ENCODE data around the gene FOXE1.

The FOXE1 gene

GRCh38 chr9:97847474-97848214, 5.4 kb upstream of the FOXE1 start:
- no peaks in the 10 kb centered on the region for H3K36me3 ChIP-seq (ENCODE audit: control insufficient read depth in 2 of 2, insufficient read depth in 2 of 2, low read length in 2 of 2)
- H3K9me3 ChIP-seq (ENCODE audit: control insufficient read depth in 2 of 2, low read length in 2 of 2): no peaks in the 10 kb centered on the region
- H3K9ac ChIP-seq (ENCODE audit: low read depth in 1 of 2, low read length in 2 of 2): no peak overlapping the region
- H3K27me3 ChIP-seq (ENCODE audit: control insufficient read depth in 2 of 2, insufficient read depth in 2 of 2, low read length in 2 of 2): peaks cover 57 to 58% of the 10 kb centered on the region in 2 donors
- H3K27ac ChIP-seq (ENCODE audit: low read depth in 2 of 2, low read length in 2 of 2): no peak overlapping the region
- H3K4me3 ChIP-seq (ENCODE audit: low read length in 2 of 2): no peak overlapping the region
- H3K4me1 ChIP-seq (ENCODE audit: control insufficient read depth in 2 of 2, insufficient read depth in 2 of 2, low read length in 2 of 2): no peaks in the 10 kb centered on the region

- Histone ChIP-seq H3K27ac (ENCODE audit: low read depth in 2 of 2, low read length in 2 of 2) (no peak overlapping the region), H3K27me3 (ENCODE audit: control insufficient read depth in 2 of 2, insufficient read depth in 2 of 2, low read length in 2 of 2) (peaks cover 56 to 59% of the 10 kb centered on the region in 2 donors), H3K4me1 (ENCODE audit: control insufficient read depth in 2 of 2, insufficient read depth in 2 of 2, low read length in 2 of 2) (peaks cover 0 to under 1% of the 10 kb centered on the region in 2 donors), H3K36me3 (ENCODE audit: control insufficient read depth in 2 of 2, insufficient read depth in 2 of 2, low read length in 2 of 2) (no peaks in the 10 kb centered on the region), H3K4me3 (ENCODE audit: low read length in 2 of 2) (no peak overlapping the region), H3K9ac (ENCODE audit: low read depth in 1 of 2, low read length in 2 of 2) (no peak overlapping the region), H3K9me3 (ENCODE audit: control insufficient read depth in 2 of 2, low read length in 2 of 2) (no peaks in the 10 kb centered on the region)
Observed at GRCh38 chr9:97848215-97848479, 4.9 kb upstream of the FOXE1 start.

- Histone ChIP-seq H3K4me3 (ENCODE audit: low read length in 2 of 2) (peak overlapping the region in 1 of 2 donors; percentile 7), H3K27me3 (ENCODE audit: control insufficient read depth in 2 of 2, insufficient read depth in 2 of 2, low read length in 2 of 2) (peaks cover 59 to 62% of the 10 kb centered on the region in 2 donors)
Observed at GRCh38 chr9:97848480-97849237, 4.4 kb upstream of the FOXE1 start.

GRCh38 chr9:97849980-97850379, 3.0 kb upstream of the FOXE1 start:
- Histone ChIP-seq H3K9ac (ENCODE audit: low read depth in 1 of 2, low read length in 2 of 2) (no peak overlapping the region), H3K9me3 (ENCODE audit: control insufficient read depth in 2 of 2, low read length in 2 of 2) (no peaks in the 10 kb centered on the region), H3K4me1 (ENCODE audit: control insufficient read depth in 2 of 2, insufficient read depth in 2 of 2, low read length in 2 of 2) (peaks cover 0 to 4% of the 10 kb centered on the region in 2 donors), H3K36me3 (ENCODE audit: control insufficient read depth in 2 of 2, insufficient read depth in 2 of 2, low read length in 2 of 2) (no peaks in the 10 kb centered on the region), H3K27me3 (ENCODE audit: control insufficient read depth in 2 of 2, insufficient read depth in 2 of 2, low read length in 2 of 2) (peaks cover 62 to 64% of the 10 kb centered on the region in 2 donors), H3K27ac (ENCODE audit: low read depth in 2 of 2, low read length in 2 of 2) (no peak overlapping the region), H3K4me3 (ENCODE audit: low read length in 2 of 2) (no peak overlapping the region)

More at GRCh38 chr9:97848480-97849237, 4.4 kb upstream of the FOXE1 start:
- H3K4me1 ChIP-seq (ENCODE audit: control insufficient read depth in 2 of 2, insufficient read depth in 2 of 2, low read length in 2 of 2): peaks cover 0 to 4% of the 10 kb centered on the region in 2 donors
- H3K36me3 ChIP-seq (ENCODE audit: control insufficient read depth in 2 of 2, insufficient read depth in 2 of 2, low read length in 2 of 2): no peaks in the 10 kb centered on the region
- no peak overlapping the region for H3K9ac ChIP-seq (ENCODE audit: low read depth in 1 of 2, low read length in 2 of 2)
- no peak overlapping the region for H3K27ac ChIP-seq (ENCODE audit: low read depth in 2 of 2, low read length in 2 of 2)
- H3K9me3 ChIP-seq (ENCODE audit: control insufficient read depth in 2 of 2, low read length in 2 of 2): no peaks in the 10 kb centered on the region

GRCh38 chr9:97850746-97851445, 2.1 kb upstream of the FOXE1 start:
- H3K27me3 ChIP-seq (ENCODE audit: control insufficient read depth in 2 of 2, insufficient read depth in 2 of 2, low read length in 2 of 2): peaks cover 66 to 68% of the 10 kb centered on the region in 2 donors
- H3K4me1 ChIP-seq (ENCODE audit: control insufficient read depth in 2 of 2, insufficient read depth in 2 of 2, low read length in 2 of 2): peaks cover 0 to 4% of the 10 kb centered on the region in 2 donors
- no peak overlapping the region for H3K27ac ChIP-seq (ENCODE audit: low read depth in 2 of 2, low read length in 2 of 2)
- no peak overlapping the region for H3K4me3 ChIP-seq (ENCODE audit: low read length in 2 of 2)
- no peaks in the 10 kb centered on the region for H3K36me3 ChIP-seq (ENCODE audit: control insufficient read depth in 2 of 2, insufficient read depth in 2 of 2, low read length in 2 of 2)
- H3K9ac ChIP-seq (ENCODE audit: low read depth in 1 of 2, low read length in 2 of 2): no peak overlapping the region
- H3K9me3 ChIP-seq (ENCODE audit: control insufficient read depth in 2 of 2, low read length in 2 of 2): no peaks in the 10 kb centered on the region

- no peak overlapping the region for H3K9ac ChIP-seq (ENCODE audit: low read depth in 1 of 2, low read length in 2 of 2)
- H3K4me1 ChIP-seq (ENCODE audit: control insufficient read depth in 2 of 2, insufficient read depth in 2 of 2, low read length in 2 of 2): peaks cover 0 to 4% of the 10 kb centered on the region in 2 donors
- H3K36me3 ChIP-seq (ENCODE audit: control insufficient read depth in 2 of 2, insufficient read depth in 2 of 2, low read length in 2 of 2): no peaks in the 10 kb centered on the region
- no peaks in the 10 kb centered on the region for H3K9me3 ChIP-seq (ENCODE audit: control insufficient read depth in 2 of 2, low read length in 2 of 2)
- no peak overlapping the region for H3K27ac ChIP-seq (ENCODE audit: low read depth in 2 of 2, low read length in 2 of 2)
- H3K4me3 ChIP-seq (ENCODE audit: low read length in 2 of 2): no peak overlapping the region
- H3K27me3 ChIP-seq (ENCODE audit: control insufficient read depth in 2 of 2, insufficient read depth in 2 of 2, low read length in 2 of 2): peaks cover 64 to 66% of the 10 kb centered on the region in 2 donors
Observed at GRCh38 chr9:97851446-97851883, 1.6 kb upstream of the FOXE1 start.

GRCh38 chr9:97852001-97852398, 1.0 kb upstream of the FOXE1 start:
- Histone ChIP-seq H3K9ac (ENCODE audit: low read depth in 1 of 2, low read length in 2 of 2) (no peak overlapping the region), H3K9me3 (ENCODE audit: control insufficient read depth in 2 of 2, low read length in 2 of 2) (no peaks in the 10 kb centered on the region), H3K4me3 (ENCODE audit: low read length in 2 of 2) (no peak overlapping the region), H3K27me3 (ENCODE audit: control insufficient read depth in 2 of 2, insufficient read depth in 2 of 2, low read length in 2 of 2) (peaks cover 62 to 66% of the 10 kb centered on the region in 2 donors), H3K27ac (ENCODE audit: low read depth in 2 of 2, low read length in 2 of 2) (no peak overlapping the region), H3K4me1 (ENCODE audit: control insufficient read depth in 2 of 2, insufficient read depth in 2 of 2, low read length in 2 of 2) (peaks cover 0 to 4% of the 10 kb centered on the region in 2 donors), H3K36me3 (ENCODE audit: control insufficient read depth in 2 of 2, insufficient read depth in 2 of 2, low read length in 2 of 2) (no peaks in the 10 kb centered on the region)

GRCh38 chr9:97852399-97853055, 499 bp upstream of the FOXE1 start:
- H3K27ac ChIP-seq (ENCODE audit: low read depth in 2 of 2, low read length in 2 of 2): no peak overlapping the region
- H3K9me3 ChIP-seq (ENCODE audit: control insufficient read depth in 2 of 2, low read length in 2 of 2): no peaks in the 10 kb centered on the region
- H3K4me3 ChIP-seq (ENCODE audit: low read length in 2 of 2): no peak overlapping the region
- H3K36me3 ChIP-seq (ENCODE audit: control insufficient read depth in 2 of 2, insufficient read depth in 2 of 2, low read length in 2 of 2): no peaks in the 10 kb centered on the region
- H3K27me3 ChIP-seq (ENCODE audit: control insufficient read depth in 2 of 2, insufficient read depth in 2 of 2, low read length in 2 of 2): peaks cover 62 to 66% of the 10 kb centered on the region in 2 donors
- H3K9ac ChIP-seq (ENCODE audit: low read depth in 1 of 2, low read length in 2 of 2): no peak overlapping the region
- peaks cover 0 to 4% of the 10 kb centered on the region in 2 donors for H3K4me1 ChIP-seq (ENCODE audit: control insufficient read depth in 2 of 2, insufficient read depth in 2 of 2, low read length in 2 of 2)

GRCh38 chr9:97853844-97854695, 1.0 kb downstream of the FOXE1 start:
- Histone ChIP-seq H3K27me3 (ENCODE audit: control insufficient read depth in 2 of 2, insufficient read depth in 2 of 2, low read length in 2 of 2) (peaks cover 63 to 67% of the 10 kb centered on the region in 2 donors), H3K9ac (ENCODE audit: low read depth in 1 of 2, low read length in 2 of 2) (no peak overlapping the region), H3K36me3 (ENCODE audit: control insufficient read depth in 2 of 2, insufficient read depth in 2 of 2, low read length in 2 of 2) (no peaks in the 10 kb centered on the region), H3K9me3 (ENCODE audit: control insufficient read depth in 2 of 2, low read length in 2 of 2) (no peaks in the 10 kb centered on the region), H3K27ac (ENCODE audit: low read depth in 2 of 2, low read length in 2 of 2) (no peak overlapping the region), H3K4me3 (ENCODE audit: low read length in 2 of 2) (peak overlapping the region; percentile 16 to 20), H3K4me1 (ENCODE audit: control insufficient read depth in 2 of 2, insufficient read depth in 2 of 2, low read length in 2 of 2) (peaks cover 0 to 4% of the 10 kb centered on the region in 2 donors)

Measured in mucosa of rectum (tissue), 2 donors.